Coronary artery (tissue), 2 donors: ENCODE results near the gene MRPL46.

ENCODE experiments used
- DNase-seq: peaks from one replicate; pipeline ENCODE4 v3.0.0-alpha.2; 2017; ENCODE audit warnings: low spot score
- H3K27ac ChIP-seq, 2 donors: fragments of 200-600 bp; sonication (generic); one replicate each; pipeline ENCODE4 v1.5.1; 2016 to 2019
- H3K4me3 ChIP-seq: fragments of 200-600 bp; sonication (generic); 2 replicates; pipeline ENCODE4 v1.5.1; 2016; ENCODE audit warnings: mild to moderate bottlenecking, moderate library complexity
- TF ChIP-seq, protein P1 (sequence below): fragments of 200-600 bp; sonication (generic); IDR thresholded peaks from one replicate; pipeline ENCODE4 v1.5.1; 2019; ENCODE audit warnings: antibody characterized with exemption

The MRPL46 gene

DNA sequence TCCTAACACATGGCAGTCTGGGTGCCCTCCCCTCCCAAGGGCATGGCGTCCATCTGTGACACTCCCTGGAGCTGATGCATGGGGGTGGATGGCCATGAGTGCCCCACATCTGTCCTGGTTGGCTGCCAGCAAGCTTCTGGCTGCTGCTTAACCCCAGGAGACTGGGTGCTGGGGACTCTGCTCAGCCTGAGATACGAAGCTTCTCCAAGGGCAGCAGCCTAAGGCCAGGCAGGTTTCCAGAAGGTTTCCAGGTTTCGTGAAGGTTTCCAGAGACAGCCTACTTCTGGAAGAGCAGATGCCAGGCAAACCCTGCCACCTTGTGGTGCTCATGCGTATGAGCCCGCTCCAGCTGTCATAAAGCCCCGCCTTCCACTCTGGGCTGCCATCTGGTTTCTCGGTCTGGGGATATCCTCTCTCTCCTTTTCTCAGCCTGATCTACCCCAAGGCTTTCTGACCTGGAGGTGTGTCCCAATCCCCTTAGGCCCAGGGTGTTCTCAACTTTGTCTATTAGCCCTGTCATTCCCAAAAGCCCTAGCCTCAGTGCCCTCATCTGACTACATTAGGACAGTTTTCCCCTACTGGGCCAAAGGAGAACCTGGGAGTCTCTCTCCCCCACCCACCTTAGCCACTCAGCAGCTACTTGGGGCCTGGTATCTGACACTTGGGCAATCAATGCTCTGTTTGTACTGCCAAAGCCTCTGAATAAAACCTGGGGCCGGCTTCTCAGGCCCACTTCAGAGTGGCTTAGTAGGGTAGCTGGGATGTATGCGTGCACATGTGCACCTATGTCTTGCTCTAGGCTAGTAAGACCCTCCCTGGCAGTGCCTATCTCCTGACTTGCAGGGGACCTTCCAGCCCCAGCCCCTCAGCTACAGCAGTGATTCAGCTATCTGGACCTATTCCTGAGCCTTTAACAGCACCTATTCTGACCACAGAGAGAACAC, 12.0 kb downstream of the MRPL46 start:
- Histone ChIP-seq H3K27ac (no peak overlapping the region), H3K4me3 (no peak overlapping the region)
- TF ChIP-seq, protein P1, sequence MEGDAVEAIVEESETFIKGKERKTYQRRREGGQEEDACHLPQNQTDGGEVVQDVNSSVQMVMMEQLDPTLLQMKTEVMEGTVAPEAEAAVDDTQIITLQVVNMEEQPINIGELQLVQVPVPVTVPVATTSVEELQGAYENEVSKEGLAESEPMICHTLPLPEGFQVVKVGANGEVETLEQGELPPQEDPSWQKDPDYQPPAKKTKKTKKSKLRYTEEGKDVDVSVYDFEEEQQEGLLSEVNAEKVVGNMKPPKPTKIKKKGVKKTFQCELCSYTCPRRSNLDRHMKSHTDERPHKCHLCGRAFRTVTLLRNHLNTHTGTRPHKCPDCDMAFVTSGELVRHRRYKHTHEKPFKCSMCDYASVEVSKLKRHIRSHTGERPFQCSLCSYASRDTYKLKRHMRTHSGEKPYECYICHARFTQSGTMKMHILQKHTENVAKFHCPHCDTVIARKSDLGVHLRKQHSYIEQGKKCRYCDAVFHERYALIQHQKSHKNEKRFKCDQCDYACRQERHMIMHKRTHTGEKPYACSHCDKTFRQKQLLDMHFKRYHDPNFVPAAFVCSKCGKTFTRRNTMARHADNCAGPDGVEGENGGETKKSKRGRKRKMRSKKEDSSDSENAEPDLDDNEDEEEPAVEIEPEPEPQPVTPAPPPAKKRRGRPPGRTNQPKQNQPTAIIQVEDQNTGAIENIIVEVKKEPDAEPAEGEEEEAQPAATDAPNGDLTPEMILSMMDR: peak; percentile 39
- DNase-seq: no peak

DNA sequence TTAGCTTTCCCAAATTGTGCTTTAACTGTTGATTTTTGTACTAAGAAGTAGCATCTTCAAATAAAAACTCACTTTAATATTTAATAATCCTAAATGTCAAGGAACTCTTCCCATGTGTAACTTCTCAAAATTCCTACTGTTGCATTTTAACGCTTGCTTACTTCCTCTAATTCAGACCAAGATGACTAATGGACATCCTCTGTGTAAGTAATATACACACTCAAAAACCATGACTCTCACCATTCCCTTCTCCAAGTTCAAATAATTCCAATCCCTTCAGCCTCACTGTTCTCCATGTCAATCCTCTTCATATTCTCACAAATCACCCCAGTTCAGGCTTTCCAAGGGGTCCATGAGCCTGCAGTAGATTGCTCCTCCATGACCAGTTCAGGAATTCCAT, 13.0 kb downstream of the MRPL46 start:
- Histone ChIP-seq H3K27ac (no peak overlapping the region), H3K4me3 (no peak overlapping the region)
- DNase-seq: no peak
- TF ChIP-seq, protein P1: no peak

DNA sequence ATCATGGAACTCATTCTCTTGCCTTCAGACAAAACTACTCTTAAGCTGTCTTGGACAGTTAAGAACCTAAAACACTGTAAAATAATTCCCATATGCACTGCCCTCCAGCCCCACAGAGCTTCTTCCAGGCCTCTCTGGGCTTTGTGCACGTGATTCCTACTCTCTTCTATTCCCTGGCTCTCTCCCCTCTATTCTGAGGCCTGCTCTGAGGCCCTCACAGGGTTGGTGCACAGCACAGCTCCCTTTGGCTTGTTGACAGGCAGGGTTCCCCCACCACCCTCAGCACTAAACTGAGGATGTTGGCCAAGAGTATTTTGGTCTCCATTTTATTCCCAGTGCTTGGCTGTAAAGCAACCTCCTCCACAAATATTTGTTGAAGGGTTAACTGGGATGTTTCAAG, 13.5 kb downstream of the MRPL46 start:
- TF ChIP-seq, protein P1: no peak
- H3K4me3 ChIP-seq: no peak overlapping the region
- no peak overlapping the region for H3K27ac ChIP-seq
- DNase-seq: no peak

DNA sequence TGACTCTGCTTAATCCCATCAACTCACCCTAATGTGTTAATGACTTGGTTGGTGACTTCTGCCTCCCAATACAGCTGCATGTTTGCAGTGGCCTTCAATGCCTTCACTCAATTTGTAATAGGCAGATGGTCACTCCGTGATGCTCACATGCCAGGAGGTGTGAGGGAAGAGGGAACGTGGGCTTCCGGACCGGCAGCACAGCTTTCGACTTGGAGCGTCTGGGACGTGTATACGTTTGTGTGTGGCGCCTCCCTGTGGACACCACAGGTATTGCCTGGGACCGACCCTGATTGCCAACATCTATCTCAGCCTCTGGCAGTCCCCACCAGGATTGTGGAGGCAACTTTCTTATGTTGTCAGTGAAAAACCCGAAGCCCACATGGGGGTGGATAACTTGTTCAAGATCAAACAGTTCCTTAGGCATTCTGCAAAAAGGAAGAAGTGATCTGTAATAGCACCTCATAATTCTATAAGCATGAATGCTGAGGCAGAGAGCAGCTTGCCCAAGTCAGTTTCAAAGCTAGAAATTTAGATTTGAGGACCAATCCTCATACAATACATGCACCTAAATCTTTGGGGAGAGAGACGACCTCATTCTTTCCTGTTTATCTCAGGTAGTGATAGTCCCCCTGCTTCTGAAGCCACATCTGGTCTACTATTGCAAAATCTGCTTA, 16.9 kb downstream of the MRPL46 start:
- DNase-seq: no peak
- TF ChIP-seq, protein P1: peak; percentile 16
- H3K27ac ChIP-seq: no peak overlapping the region
- no peak overlapping the region for H3K4me3 ChIP-seq

DNA sequence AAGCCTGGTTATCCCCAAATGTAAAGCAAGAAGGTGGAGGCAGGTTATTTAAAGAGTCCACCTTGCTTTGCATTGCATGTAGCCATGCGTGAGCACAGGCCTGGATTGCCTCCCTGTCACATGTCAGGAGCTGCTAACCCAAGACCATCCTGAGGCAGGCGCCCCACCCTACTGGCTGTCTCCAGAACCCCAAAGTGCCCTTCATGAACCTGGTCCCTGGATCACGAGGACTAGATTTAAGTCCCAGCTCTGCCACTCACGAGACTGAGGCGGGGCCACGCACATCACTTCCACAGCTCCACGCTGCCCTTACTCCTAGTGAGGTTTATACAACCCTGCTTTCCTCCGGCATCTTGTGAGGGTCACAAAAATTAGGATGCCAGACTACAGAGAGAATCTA, 17.6 kb downstream of the MRPL46 start:
- Histone ChIP-seq H3K4me3 (no peak overlapping the region), H3K27ac (no peak overlapping the region)
- no peak for DNase-seq
- TF ChIP-seq, protein P1: no peak

DNA sequence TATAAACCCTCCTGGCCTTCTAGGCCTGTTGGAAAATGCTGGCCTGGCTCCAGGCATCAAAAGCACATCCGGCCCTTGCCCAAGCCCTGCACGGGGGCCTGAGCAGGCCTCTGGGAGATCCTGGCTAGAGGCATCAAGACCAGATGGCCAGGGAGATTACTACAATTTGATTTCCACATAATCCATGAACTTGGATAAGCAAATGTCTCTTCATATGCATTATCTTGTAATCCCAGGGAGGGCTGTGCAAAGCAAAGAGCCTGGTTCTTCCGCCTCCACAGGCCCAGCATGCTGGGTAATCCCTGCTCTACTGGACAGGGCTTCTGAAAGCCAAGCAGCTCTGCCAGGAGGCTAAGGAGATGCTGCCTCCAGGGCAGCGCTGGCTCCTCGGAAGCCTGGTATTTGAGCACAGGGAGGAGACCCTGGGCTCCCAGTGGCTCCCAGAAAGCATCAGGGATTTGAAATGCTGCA, 18.2 kb downstream of the MRPL46 start:
- H3K27ac ChIP-seq: no peak overlapping the region
- DNase-seq: no peak
- TF ChIP-seq, protein P1: no peak
- H3K4me3 ChIP-seq: no peak overlapping the region
